Measurements from ENCODE around the gene SEC31B. TPM values are rescaled to one million over a fixed set of nuclear protein-coding genes. Genes with fewer than 3 reads are reported as not detected.

Gene SEC31B
- total and polyA plus RNA-seq, 7 donors, result 0.60 to 19.4 (median 5.3) TPM

GRCh38 chr10:100504096-100504495 is 15.6 kb downstream of the SEC31B start:
- Histone ChIP-seq H3K4me1 (no peaks in the 10 kb centered on the region), H3K27me3 (no peaks in the 10 kb centered on the region), H3K9me3 (no peaks in the 10 kb centered on the region), H3K36me3 (peaks cover 6 to 85% (median 30%) of the 10 kb centered on the region in 4 donors), H3K27ac (no peak overlapping the region), H3K4me3 (no peak overlapping the region)
- 84 to 94% methylated on average over 5 of the region's 5 CpGs for WGBS, 2 donors
- DNase-seq, result no peak
- TF ChIP-seq CTCF (IDR thresholded peaks at IDR 0.05) (no peak), POLR2A (IDR thresholded peaks at IDR 0.05) (no peak), POLR2AphosphoS5 (IDR thresholded peaks at IDR 0.05) (no peak), EP300 (IDR thresholded peaks at IDR 0.05) (no peak)
- intact Hi-C loops (cut with DNase I), result no loop called here

DNA sequence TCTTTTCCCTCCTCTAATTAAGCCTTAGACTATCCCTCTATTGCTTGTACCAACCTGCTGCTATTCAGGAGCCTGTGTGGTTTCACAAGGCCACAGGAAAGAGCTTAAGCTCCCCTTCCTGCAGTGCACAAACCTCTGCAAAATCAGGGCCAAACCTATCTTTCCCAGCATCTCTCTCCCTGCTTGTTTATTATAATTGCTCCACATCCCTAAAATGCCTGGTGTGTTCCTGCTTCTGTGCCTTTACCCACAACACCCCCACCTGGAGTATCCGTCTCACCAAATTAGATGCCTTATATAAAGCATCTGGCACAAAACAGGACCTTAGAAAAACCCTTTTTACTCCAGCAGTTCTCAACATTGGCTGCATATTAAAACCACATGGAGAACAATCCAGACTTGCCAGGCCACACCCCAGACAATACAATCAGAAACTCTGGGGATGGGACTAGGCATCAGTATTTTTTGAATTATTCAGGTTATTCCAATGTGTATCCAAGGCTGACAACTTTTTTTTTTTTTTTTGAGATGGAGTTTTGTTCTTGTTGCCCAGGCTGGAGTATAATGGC is 16.7 kb downstream of the SEC31B start:
- no peaks in the 10 kb centered on the region for H3K27me3 ChIP-seq
- 95 to 97% methylated on average over 1 of the region's 1 CpG for WGBS, 2 donors
- intact Hi-C loops (cut with DNase I), result no loop called here
- peaks cover 6 to 92% (median 35%) of the 10 kb centered on the region in 4 donors for H3K36me3 ChIP-seq
- no peak overlapping the region for H3K27ac ChIP-seq
- no peak for DNase-seq
- no peaks in the 10 kb centered on the region for H3K9me3 ChIP-seq
- H3K4me3 ChIP-seq, result no peak overlapping the region
- no peak for TF ChIP-seq POLR2AphosphoS5 (IDR thresholded peaks at IDR 0.05)
- no peak for TF ChIP-seq CTCF (IDR thresholded peaks at IDR 0.05)
- TF ChIP-seq POLR2A (IDR thresholded peaks at IDR 0.05), result no peak
- TF ChIP-seq EP300 (IDR thresholded peaks at IDR 0.05), result no peak
- no peaks in the 10 kb centered on the region for H3K4me1 ChIP-seq

DNA sequence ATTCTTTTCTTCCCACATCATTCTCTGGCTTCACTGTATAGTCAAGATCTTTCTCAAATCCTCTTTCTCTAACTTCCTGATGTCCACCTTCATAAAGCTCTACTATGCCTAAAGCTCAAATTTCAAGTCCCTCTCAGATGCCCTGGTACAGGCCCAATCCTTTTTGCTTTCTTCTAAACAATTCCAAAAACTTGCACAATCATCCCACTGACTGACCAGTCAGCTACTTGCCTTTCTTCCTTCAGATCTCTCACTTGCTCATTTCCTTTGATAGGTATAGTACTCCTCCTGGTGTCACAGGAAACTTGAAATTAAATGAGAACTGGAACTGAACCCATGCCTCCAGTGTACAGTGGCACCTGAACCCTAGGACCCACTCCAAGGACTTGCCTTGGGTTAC is 18.2 kb downstream of the SEC31B start:
- Histone ChIP-seq H3K4me1 (no peaks in the 10 kb centered on the region), H3K27ac (no peak overlapping the region), H3K36me3 (peaks cover 13 to 93% (median 41%) of the 10 kb centered on the region in 4 donors), H3K9me3 (no peaks in the 10 kb centered on the region), H3K4me3 (no peak overlapping the region), H3K27me3 (no peaks in the 10 kb centered on the region)
- TF ChIP-seq POLR2A (IDR thresholded peaks at IDR 0.05), result no peak
- TF ChIP-seq POLR2AphosphoS5 (IDR thresholded peaks at IDR 0.05), result no peak
- no peak for TF ChIP-seq CTCF (IDR thresholded peaks at IDR 0.05)
- no peak for TF ChIP-seq EP300 (IDR thresholded peaks at IDR 0.05)
- intact Hi-C loops (cut with DNase I), result no loop called here
- no peak for DNase-seq

- Histone ChIP-seq H3K27me3 (no peaks in the 10 kb centered on the region), H3K36me3 (peaks cover 14 to 97% (median 41%) of the 10 kb centered on the region in 4 donors), H3K27ac (no peak overlapping the region), H3K4me1 (no peaks in the 10 kb centered on the region), H3K9me3 (no peaks in the 10 kb centered on the region), H3K4me3 (no peak overlapping the region)
- TF ChIP-seq EP300 (IDR thresholded peaks at IDR 0.05), result no peak
- no peak for TF ChIP-seq POLR2AphosphoS5 (IDR thresholded peaks at IDR 0.05)
- TF ChIP-seq CTCF (IDR thresholded peaks at IDR 0.05), result no peak
- no peak for TF ChIP-seq POLR2A (IDR thresholded peaks at IDR 0.05)
- 98% methylated on average over 4 of the region's 4 CpGs for whole genome bisulfite sequencing, 2 donors
- DNase-seq, result no peak
- intact Hi-C loops (cut with DNase I), result no loop called here
Measured at GRCh38 chr10:100498059-100498458, 21.6 kb downstream of the SEC31B start.

- intact Hi-C loops (cut with DNase I), result no loop called here
- Histone ChIP-seq H3K27ac (no peak overlapping the region), H3K27me3 (no peaks in the 10 kb centered on the region), H3K4me3 (no peak overlapping the region), H3K4me1 (no peaks in the 10 kb centered on the region), H3K9me3 (no peaks in the 10 kb centered on the region), H3K36me3 (peaks cover 14 to 96% (median 37%) of the 10 kb centered on the region in 4 donors)
- no peak for TF ChIP-seq CTCF (IDR thresholded peaks at IDR 0.05)
- 87 to 94% methylated on average over 2 of the region's 2 CpGs for WGBS, 2 donors
- no peak for DNase-seq
Measured at GRCh38 chr10:100496567-100496966, 23.1 kb downstream of the SEC31B start.

Measured in sigmoid colon (tissue), 7 donors.